HG02884 (cell line): Measurements from ENCODE around the gene LMF1.
"Not testable (repeated sequence)": the region's sequence is repeated elsewhere in the genome, so short reads cannot be mapped to it uniquely, and the experiment has no call there.

Experiments
- ATAC-seq: cut with Tn5 transposase; IDR thresholded peaks from one replicate; pipeline ENCODE4 v1.9.1; 2021; ENCODE audit warnings: mild to moderate bottlenecking, moderate library complexity; ENCODE audit not compliant: unreplicated experiment

The LMF1 gene

DNA sequence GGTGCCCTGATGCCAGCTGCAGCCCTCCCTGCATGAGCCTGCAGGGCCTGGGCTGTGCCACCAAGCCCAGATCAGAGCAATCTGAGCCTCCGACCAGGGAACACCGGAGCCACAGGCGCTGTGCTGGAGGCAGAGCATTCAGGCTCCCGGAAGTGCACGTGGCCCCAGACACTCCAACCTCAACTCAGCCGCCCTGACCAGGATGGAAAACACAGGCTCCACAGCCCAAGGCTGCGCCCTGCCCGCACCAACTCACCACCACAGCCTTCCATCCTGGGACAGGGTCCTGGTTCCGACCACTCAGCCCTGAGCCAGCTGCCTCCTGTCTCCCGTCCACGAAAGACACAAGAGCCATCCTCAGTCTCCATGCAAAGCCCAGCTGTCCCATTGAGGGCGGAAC is 18.5 kb downstream of the LMF1 start:
- ATAC-seq, result no peak

DNA sequence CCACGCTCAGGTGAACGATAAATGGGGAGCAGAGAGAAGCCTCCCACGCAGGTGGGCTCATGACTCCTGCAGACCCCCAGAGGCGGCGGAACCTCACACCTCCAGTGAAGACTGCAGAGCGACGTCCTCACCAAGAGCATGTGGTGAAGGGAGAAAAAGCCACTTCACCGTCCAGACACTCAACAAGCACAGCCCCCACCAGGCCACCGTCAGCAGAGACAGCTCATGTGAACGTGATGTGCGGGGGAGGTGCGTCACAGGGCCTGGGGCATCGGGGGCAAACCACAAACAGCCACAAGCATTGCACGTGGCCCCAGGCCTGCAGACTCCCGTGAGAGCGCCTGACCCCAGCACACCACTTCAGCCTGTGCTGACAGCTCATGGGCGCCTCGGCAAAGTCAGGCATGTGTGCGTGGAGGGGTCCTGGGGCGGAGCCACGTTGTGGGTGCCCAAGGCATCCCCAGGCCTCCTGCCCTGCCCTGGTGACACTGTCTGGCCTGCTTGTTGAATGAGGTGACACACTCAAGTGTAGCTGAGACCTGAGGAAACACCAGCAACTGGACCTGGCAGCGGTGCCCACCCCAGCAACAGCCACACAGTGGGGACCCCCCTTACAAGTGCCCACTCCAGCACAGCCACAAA is 19.0 kb downstream of the LMF1 start:
- no peak for ATAC-seq

DNA sequence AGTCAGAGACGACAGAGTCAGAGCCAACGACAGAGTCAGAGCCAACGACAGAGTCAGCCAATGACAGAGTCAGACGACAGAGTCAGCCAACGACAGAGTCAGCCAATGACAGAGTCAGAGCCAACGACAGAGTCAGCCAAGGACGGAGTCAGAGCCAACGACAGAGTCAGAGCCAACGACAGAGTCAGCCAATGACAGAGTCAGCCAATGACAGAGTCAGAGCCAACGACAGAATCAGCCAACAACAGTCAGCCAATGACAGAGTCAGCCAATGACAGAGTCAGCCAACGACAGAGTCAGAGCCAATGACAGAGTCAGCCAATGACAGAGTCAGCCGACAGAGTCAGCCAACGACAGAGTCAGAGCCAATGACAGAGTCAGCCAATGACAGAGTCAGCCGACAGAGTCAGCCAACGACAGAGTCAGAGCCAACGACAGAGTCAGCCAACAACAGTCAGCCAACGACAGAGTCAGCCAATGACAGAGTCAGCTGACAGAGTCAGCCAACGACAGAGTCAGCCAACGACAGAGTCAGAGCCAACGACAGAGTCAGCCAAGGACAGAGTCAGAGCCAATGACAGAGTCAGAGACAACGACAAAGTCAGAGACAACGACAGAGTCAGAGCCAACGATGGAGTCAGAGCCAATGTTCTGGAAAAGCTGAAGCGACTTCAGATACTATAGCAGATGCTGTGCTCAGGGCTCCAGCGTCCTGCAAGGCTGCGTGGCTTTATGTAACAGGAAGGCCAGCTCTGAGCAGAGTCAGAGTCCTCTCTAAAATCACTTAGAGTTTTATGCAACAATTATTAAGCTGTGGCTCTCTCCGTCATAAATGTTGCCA is 19.8 kb downstream of the LMF1 start:
- not testable (repeated sequence) for ATAC-seq

DNA sequence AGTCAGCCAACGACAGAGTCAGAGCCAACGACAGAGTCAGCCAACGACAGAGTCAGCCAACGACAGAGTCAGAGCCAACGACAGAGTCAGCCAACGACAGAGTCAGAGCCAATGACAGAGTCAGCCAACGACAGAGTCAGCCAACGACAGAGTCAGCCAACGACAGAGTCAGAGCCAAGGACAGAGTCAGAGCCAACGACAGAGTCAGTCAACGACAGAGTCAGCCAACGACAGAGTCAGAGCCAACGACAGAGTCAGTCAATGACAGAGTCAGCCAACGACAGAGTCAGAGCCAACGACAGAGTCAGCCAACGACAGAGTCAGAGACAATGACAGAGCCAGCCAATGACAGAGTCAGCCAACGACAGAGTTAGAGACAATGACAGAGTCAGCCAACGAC is 22.0 kb downstream of the LMF1 start:
- not testable (repeated sequence) for ATAC-seq

DNA sequence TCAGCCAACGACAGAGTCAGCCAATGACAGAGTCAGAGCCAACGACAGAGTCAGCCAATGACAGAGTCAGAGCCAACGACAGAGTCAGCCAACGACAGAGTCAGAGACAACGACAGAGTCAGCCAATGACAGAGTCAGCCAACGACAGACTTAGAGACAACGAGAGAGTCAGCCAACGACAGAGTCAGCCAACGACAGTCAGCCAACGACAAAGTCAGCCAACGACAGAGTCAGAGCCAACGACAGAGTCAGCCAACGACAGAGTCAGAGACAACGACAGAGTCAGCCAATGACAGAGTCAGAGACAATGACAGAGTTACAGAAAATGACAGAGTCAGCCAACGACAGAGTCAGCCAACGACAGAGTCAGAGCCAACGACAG is 22.9 kb downstream of the LMF1 start:
- ATAC-seq, result not testable (repeated sequence)

DNA sequence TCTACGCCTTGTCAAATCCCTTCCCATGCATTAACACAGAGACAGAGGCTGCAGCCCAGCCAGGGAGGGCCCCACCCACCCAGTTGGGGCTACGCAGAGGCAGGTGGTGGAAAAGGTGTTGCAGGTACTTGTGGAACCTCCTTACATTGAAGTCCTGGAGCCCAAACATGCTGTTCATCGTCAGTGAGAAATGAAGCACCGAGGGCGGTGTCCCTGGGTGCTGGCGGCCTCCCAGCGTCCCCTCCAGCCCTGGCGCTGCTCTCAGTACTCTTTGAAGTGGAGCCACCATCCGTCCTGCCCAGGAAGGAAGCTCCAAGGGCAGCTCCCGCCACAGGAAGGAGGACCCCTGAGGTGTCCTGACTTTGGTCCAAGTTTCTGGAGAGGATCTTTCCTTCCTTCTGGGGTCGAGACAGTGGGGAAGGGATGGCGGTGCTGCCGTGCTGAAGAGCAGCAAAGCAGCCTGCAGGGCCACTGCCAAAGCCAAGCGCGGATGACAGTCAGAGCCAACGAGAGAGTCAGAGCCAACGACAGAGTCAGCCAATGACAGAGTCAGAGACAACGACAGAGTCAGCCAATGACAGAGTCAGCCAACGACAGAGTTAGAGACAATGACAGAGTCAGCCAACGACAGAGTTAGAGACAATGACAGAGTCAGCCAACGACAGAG is 23.4 kb downstream of the LMF1 start:
- no peak for ATAC-seq

DNA sequence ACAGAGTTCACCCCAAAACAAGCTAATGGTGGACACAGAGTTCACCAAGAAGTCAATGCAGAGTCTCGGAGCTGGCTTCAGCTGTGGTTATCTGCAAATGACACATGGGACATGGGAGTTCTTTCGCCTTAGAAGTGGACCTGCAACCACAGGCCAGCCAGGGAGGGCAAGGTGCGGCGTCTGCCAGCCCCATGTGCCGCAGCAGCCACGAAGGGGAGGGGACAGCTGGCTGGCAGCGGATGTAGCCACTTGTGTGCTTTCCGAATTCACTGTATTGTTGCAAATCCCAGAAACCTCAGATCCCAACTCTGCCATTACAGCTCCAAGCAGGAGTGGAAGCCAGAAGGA is 24.8 kb downstream of the LMF1 start:
- no peak for ATAC-seq

DNA sequence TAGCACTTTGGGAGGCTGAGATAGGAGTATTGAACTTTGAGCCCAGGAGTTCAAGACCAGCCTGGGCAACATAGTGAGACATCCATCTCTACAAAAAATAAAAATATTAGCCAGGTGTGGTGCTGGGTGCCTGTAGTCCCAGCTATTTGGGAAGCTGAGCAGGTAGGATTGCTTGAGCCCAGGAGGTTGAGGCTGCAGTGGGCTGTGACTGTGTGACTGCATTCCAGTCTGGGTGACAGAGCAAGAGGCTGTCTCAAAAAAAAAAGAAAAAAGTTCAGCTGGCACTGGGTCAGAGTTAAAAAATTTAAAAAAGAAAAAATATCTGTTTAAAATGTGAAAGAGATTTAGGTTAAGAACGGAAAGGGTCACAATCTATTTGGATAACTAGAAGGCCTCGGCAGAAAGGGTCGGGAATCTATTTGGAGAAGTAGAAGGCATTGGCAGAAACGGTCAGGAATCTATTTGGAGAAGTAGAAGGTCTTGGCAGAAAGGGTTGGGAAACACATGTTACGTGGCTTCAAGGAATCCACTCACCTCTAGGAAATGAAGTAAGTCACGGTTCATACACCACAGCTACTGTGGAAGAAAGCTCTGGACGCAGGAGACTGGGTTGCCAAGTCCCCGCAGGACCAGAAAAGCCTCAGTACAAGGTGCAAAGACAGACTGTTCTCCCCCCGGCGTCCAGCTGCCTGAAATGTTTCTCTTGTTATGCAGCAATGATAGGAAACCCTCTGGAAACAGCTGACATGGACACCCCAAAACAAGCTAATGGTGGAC is 25.3 kb downstream of the LMF1 start:
- no peak for ATAC-seq

DNA sequence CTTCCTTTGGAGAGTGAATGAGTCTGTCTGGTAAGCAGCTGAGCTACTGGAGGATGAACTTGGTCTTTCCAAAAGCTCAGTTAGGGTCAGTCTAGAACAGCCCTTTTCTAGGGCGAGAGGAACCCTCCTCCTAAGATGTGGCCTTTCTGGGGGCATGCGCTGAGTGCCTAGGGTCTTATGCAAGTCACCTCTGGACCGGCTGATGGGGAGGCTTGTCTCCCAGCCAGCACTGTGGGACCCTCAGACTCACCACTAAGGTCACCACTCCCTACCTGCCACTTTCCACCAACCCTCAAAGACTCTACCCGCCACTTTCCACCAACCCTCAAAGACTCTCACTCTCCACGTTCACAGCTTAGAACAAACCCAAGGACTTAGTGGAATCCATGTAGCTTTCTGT is 26.8 kb downstream of the LMF1 start:
- no peak for ATAC-seq

DNA sequence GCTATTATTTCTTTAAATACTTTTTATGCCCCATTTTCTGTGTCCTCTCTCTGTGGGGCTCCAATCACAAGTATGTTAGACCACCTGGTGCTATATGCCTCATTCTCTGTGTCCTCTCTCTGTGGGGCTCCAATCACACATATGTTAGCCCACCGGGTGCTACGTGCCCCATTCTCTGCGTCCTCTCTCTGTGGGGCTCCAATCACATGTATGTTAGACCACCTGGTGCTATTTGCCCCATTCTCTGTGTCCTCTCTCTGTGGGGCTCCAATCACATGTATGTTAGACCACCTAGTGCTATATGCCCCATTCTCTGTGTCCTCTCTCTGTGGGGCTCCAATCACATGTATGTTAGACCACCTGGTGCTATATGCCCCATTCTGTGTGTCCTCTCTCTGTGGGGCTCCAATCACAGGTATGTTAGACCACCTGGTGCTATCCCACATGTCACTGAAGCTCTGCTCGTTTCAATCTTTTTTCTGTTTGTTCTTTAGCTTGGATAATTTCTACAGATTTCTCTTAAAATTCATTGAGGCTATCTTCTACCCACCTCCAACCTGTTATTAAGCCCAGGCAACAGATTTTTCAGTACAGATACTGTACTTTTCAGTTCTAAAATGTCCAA is 28.2 kb downstream of the LMF1 start:
- no peak for ATAC-seq

DNA sequence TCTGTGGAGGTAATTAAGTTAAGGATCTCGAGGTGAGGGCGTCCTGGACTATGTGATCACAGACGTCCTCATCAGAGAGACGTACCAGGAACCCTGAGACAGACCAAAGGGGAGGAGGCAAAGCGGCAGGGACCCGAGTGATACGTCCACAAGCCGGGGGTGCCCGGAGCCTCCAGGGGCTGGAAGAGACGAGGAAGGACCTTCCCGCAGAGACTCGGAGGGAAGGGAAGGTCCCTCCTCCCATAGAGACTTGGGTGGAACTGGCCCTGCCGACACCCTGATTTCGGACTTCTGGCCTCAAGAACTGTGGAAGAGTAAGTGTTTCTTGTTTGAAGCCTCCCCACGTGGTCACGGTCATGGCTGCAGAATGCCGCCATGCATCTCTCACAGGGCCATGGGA is 30.8 kb downstream of the LMF1 start:
- ATAC-seq, result no peak

DNA sequence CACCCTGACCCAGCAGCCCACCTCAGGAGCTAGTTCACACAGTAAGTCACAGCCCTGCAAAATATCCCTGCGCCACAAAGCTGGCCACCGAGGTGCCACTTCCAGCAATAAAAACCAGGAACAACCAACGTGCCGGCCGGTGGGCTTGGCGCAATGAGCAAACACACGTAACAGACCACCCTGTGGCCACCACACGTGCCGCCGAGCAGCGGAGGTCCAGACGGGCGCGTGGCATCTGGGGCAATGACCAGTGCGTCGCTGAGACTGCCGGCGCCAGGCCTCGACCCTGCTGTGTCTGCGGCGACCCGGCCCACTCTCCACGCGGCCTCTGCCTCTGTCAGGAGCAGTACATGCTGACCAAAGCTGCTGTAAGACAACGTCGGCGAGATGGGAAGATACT is 31.5 kb downstream of the LMF1 start:
- ATAC-seq, result no peak

DNA sequence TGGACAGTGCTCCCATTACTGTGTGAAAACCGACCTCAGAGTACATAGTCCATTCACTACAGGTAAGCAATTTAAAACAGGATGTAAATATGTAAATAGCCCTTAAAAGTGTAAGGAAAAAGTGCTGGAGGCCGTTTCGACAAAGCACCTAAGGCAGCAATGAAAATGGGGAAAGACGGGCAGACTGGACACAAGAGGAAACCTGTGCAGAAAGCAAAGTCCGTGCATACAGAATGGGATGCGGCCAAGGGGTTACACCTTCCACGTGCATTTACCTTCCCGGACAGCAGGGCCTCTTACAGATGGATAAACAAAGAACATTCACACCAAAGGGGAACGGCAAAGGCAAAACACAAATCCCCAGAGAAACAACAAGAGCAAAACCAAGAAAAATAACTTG is 32.0 kb downstream of the LMF1 start:
- ATAC-seq, result no peak

DNA sequence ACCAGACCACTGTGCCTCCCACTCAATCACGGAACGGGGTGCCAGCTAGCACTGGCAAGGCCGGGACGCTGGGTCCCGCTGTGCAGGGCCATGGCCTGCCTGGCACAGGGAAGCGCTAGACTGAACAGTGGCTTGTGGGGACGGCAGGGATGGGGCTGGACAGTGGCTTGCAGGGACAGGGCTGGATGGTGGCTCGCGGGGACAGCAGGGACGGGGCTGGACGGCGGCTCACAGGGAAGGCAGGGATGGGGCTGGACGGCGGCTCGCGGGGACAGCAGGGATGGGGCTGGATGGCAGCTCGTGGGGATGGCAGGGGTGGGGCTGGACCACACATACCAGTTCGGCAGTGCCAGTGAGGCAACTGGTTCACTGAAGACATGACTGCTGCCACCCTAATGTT is 32.6 kb downstream of the LMF1 start:
- no peak for ATAC-seq

DNA sequence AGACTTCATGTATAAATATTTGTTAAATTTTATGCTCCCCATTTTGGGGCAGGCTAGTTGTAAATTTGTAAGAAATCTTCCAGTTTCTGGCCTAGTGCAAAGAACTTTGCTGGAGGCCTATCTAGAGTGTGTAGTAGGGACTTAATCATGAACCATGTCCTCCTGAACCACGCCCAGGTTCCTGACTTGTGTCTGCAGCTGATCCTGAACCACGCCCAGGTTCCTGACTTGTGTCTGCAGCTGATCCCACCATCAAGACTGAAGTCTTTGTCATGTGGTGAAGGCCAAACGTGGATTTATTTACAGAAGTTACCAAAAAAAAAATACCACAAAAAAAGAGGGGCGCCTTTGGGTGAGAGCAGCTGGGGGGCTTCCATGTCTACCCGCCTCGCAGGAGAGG is 33.1 kb downstream of the LMF1 start:
- ATAC-seq, result no peak

DNA sequence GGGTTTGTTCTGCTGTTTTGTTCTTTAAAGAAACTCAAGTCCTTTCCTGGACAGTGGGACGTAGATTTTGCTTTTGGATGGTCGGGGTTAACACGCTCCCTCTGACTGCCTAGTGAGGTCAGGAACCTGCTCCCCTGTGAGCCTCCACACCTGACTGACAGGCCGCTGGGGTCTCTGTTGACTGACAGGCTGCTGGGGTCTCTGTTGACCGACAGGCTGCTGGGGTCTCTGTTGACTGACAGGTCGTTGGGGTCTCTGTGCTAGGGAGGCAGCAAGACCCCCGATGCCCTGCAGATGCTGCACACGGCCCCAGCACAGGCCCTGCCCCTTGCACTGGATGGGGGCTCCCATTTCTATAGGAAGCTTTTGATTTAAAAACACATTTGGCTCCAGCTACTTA is 33.5 kb downstream of the LMF1 start:
- no peak for ATAC-seq

DNA sequence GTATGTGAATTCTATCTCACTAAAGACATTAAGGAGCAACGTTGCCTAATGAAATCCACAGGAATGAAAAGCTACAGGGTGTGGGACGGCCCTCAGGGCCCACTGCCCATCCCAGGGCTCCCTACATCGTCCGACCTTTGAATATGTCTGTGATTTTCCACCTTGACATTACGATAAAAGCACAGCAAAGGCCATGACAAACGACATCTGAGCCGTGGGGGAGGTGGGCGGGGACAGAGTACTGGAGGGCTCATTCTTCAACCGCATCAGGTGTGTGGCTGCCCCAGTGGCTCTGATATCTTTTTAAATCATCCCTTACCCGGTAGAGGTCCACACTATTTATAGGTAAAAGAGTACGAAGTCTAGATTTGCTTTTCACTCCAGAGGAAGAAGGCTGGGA is 35.1 kb downstream of the LMF1 start:
- no peak for ATAC-seq

DNA sequence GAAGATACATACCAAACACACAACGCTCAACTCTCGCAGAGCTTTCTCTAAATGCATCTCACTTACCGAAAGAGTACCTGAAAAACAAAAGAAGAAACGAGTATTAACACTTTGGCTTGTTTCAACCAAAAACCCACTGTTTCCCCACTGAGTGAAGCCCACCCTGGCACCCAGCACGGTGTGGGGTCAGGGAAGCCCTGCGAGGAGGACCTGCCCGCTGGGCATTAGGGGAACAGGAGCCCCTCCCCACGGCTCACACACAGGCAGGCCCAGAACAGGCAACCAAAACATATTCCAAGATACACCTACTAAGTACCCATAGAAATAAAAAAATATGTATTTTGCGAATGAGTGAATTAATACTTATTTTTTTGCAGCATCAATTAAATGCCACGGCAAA is 36.6 kb downstream of the LMF1 start:
- no peak for ATAC-seq

DNA sequence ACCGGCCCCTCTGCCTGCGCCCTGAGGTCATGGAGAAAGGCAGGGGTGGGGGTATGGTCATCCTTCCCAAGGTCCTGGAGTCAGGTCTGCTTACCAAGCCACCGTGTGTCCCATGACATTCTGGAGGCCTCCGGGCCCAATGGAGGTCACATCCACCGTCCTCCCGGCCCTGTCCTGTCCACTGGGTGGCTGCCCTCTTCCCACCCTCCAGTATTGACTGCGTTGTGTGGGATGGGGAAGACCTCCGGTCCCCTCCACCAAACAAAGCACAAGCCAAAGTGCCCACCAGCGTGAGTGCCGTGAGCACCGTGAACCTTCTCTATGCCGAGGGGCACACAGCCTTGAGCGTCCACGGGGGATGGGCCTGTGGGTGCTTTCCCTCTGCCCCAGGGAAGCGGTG is 37.2 kb downstream of the LMF1 start:
- no peak for ATAC-seq

DNA sequence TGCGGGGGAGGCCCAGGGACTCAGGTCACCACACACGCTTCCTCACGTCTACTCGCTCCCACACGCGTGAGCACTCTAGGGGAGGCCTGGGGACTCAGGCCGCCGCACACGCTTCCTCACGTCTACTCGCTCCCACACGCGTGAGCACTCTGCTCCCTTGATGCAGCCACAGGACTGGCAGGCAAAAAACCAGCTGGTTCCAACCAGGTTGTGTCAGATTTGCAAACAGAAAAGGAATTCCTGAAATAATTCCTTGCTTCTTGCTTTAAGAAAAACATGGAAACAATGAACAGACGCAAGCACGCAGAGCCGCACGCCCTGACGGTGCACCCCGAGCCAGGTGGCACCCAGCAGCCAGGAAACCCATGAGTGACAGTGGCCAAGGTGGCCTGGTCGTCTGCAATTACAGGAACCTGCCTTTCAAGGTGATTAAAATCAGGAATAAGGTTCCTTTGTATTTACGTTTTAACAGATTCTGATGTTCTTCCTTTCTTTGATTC is 37.9 kb downstream of the LMF1 start:
- no peak for ATAC-seq
